ENCODE data around the gene HK1.
"Not testable (repeated sequence)": the region's sequence is repeated elsewhere in the genome, so short reads cannot be mapped to it uniquely, and the experiment has no call there.

Gene HK1

DNA sequence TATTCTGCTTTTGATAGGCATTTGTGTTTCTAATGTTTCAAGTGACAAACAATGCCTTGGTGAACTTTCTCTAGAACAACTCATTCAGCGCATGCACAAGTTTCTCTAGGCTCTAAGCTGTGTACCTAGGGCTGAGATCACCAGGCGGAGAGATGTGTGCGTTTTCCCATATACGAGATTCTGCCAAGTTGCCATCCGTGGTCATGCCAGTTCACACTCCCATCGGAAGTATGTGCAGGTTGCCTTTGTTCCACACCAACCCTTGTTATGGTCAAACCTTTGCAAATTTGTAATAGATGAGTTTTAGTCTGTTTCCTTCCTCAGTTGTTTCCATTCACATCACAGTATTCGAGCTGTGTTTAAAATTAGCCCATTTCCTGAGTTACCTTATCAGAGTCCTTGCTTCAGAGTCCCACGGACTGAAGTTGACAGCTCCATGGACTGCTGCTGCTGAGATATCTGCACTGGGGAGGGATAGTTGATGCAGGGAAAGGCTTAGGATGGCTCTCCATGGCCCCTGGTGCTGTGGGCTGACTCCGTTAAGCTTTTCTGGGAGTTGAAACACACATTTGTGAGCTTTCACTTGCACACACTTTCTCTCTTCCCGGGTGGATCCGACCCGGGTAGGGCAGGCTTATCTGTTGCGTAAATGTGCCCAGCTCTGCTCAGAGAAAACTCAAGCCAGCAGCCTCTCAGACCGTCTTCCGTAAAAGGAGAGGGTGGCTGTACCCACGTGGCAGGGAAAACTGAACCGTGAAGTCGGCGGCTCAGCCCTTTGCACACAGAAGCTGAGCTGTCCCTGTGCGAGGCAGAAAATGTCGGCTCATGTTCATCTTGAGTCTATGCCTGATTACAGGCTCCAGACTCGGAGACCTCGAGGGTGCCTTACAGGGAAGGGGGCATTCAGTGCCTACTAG is 49.4 kb downstream of the HK1 start:
- Histone ChIP-seq H3K9ac (ENCODE audit: low read length) (peak overlapping the region; percentile 66), H4K20me1 (ENCODE audit: insufficient read depth, low read length) (no peaks in the 10 kb centered on the region), H3K4me1 (ENCODE audit: insufficient read depth, low read length, severe bottlenecking) (peaks cover 22% of the 10 kb centered on the region)

GRCh38 chr10:69328380-69328735 is 50.1 kb downstream of the HK1 start:
- H3K9ac ChIP-seq (ENCODE audit: low read length), result peak overlapping the region; percentile 66

More for the DNA sequence above, 49.4 kb downstream of the HK1 start:
- Histone ChIP-seq H3F3A (ENCODE audit: insufficient read depth, low read length) (no peaks in the 10 kb centered on the region), H3K36me3 (ENCODE audit: insufficient read depth, low read length) (peaks cover 8% of the 10 kb centered on the region; the same call in 1 of the 2 replicates), H3K27ac (ENCODE audit: low read depth, low read length, poor library complexity, severe bottlenecking) (peak overlapping the region; percentile 76), H3K79me2 (ENCODE audit: insufficient read depth, low read length) (peaks cover 15% of the 10 kb centered on the region; the same call in 1 of the 2 replicates), H3K4me3 (ENCODE audit: low read depth, low read length, poor library complexity, severe bottlenecking) (peak overlapping the region; percentile 54), H3K9me2 (ENCODE audit: low read depth, low read length) (no peaks in the 10 kb centered on the region), H3K9me3 (ENCODE audit: low read length) (no peaks in the 10 kb centered on the region), H3K4me2 (ENCODE audit: low read length) (peak overlapping the region; percentile 80), H2AFZ (ENCODE audit: low read length) (no peak overlapping the region), H3K27me3 (ENCODE audit: insufficient read depth, low read length) (no peaks in the 10 kb centered on the region)
- TF ChIP-seq CTCF (IDR thresholded peaks at IDR 0.05; ENCODE audit: low read length) (no peak), EZH2 (IDR thresholded peaks at IDR 0.05; ENCODE audit: borderline replicate concordance, low read length) (no peak)

DNA sequence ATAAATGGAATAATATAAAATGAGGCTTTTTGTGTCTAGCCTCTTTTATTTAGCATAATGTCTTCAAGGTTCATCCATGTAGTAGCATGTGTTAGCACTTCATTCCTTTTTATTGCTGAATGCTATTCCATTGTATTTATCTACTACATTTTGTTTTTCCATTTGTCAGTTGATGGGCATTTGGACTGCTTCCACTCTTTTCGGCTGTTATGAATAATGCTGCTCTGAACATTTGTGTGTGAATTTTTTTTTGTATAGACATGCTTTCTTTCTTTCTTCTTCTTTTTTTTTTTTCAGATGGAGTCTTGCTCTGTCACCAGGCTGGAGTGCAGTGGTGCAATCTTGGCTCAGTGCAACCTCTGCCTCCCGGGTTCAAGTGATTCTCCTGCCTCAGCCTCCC is 50.6 kb downstream of the HK1 start:
- not testable (repeated sequence) for H3K27me3 ChIP-seq (ENCODE audit: insufficient read depth, low read length); H3K9me3 ChIP-seq (ENCODE audit: low read length); H4K20me1 ChIP-seq (ENCODE audit: insufficient read depth, low read length); H3K4me3 ChIP-seq (ENCODE audit: low read depth, low read length, poor library complexity, severe bottlenecking); H2AFZ ChIP-seq (ENCODE audit: low read length); H3K9me2 ChIP-seq (ENCODE audit: low read depth, low read length); H3K36me3 ChIP-seq (ENCODE audit: insufficient read depth, low read length); H3F3A ChIP-seq (ENCODE audit: insufficient read depth, low read length); H3K4me2 ChIP-seq (ENCODE audit: low read length); H3K27ac ChIP-seq (ENCODE audit: low read depth, low read length, poor library complexity, severe bottlenecking); H3K9ac ChIP-seq (ENCODE audit: low read length)
- peaks cover 22% of the 10 kb centered on the region for H3K4me1 ChIP-seq (ENCODE audit: insufficient read depth, low read length, severe bottlenecking)
- H3K79me2 ChIP-seq (ENCODE audit: insufficient read depth, low read length), result peaks cover 11% of the 10 kb centered on the region; the same call in 1 of the 2 replicates

More at GRCh38 chr10:69328380-69328735, 50.1 kb downstream of the HK1 start:
- Histone ChIP-seq H2AFZ (ENCODE audit: low read length) (no peak overlapping the region), H3K27me3 (ENCODE audit: insufficient read depth, low read length) (no peaks in the 10 kb centered on the region), H3K9me2 (ENCODE audit: low read depth, low read length) (no peaks in the 10 kb centered on the region), H3K4me1 (ENCODE audit: insufficient read depth, low read length, severe bottlenecking) (peaks cover 22% of the 10 kb centered on the region), H3K9me3 (ENCODE audit: low read length) (no peaks in the 10 kb centered on the region), H3K36me3 (ENCODE audit: insufficient read depth, low read length) (peaks cover 8% of the 10 kb centered on the region; the same call in 1 of the 2 replicates), H3F3A (ENCODE audit: insufficient read depth, low read length) (no peaks in the 10 kb centered on the region), H3K4me2 (ENCODE audit: low read length) (peak overlapping the region; percentile 80), H3K4me3 (ENCODE audit: low read depth, low read length, poor library complexity, severe bottlenecking) (peak overlapping the region; percentile 54), H4K20me1 (ENCODE audit: insufficient read depth, low read length) (no peaks in the 10 kb centered on the region), H3K27ac (ENCODE audit: low read depth, low read length, poor library complexity, severe bottlenecking) (peak overlapping the region; percentile 76), H3K79me2 (ENCODE audit: insufficient read depth, low read length) (peaks cover 14% of the 10 kb centered on the region; the same call in 1 of the 2 replicates)
- TF ChIP-seq CTCF (IDR thresholded peaks at IDR 0.05; ENCODE audit: low read length) (no peak), EZH2 (IDR thresholded peaks at IDR 0.05; ENCODE audit: borderline replicate concordance, low read length) (no peak)
